NT2/D1 (cell line): ENCODE measurements around the gene REPS1.

ENCODE experiments used
- SUZ12 ChIP-seq: IDR thresholded peaks from 2 replicates; pipeline ENCODE4 v1.6.1; 2011; ENCODE audit not compliant: insufficient read length, insufficient read depth; ENCODE audit errors: extremely low read depth
- YY1 ChIP-seq: IDR thresholded peaks from 2 replicates; pipeline ENCODE4 v1.6.1; 2011; ENCODE audit not compliant: insufficient read length, insufficient read depth
- ZNF274 ChIP-seq: IDR thresholded peaks from 2 replicates; pipeline ENCODE4 v1.6.1; 2011; ENCODE audit warnings: mild to moderate bottlenecking, low read depth, low read length

- TF ChIP-seq YY1 = no peak
- TF ChIP-seq ZNF274 = no peak
- no peak for TF ChIP-seq SUZ12
Measured at GRCh38 chr6:138862456-138862855, 125.6 kb downstream of the REPS1 start.
